ENCODE results near the gene FGF14.

The FGF14 gene

GRCh38 chr13:102250448-102250847 is 151.4 kb downstream of the FGF14 start:
- DNase-seq (ENCODE audit: low spot score) = no peak

- no peak for DNase-seq (ENCODE audit: low spot score)
Measured at GRCh38 chr13:102244607-102245227, 157.1 kb downstream of the FGF14 start.

- no peak for DNase-seq (ENCODE audit: low spot score)
Measured at GRCh38 chr13:102240110-102240509, 161.7 kb downstream of the FGF14 start.

DNA sequence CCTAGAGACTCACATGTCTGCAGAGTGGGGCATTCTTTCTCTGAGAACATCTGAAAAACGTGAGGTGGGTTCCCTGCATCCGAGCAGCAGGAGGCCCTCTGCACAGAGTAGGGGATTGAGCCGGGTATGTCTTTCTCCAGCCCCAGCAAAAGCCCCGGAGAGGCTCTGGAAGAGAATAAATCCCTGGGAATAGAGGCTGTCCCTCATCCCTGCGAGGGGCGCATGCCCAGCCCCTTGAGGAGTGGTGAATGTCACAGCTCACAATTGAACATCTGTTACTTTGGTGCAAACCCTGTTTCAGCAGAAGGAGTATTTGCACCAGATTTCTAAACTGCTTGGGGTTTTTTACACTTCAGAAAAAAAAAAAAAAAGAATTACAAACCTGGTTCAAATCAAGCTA is 164.6 kb downstream of the FGF14 start:
- DNase-seq (ENCODE audit: low spot score) = no peak

GRCh38 chr13:102236830-102237229 is 165.0 kb downstream of the FGF14 start:
- no peak for DNase-seq (ENCODE audit: low spot score)

GRCh38 chr13:102236341-102236740 is 165.5 kb downstream of the FGF14 start:
- no peak for DNase-seq (ENCODE audit: low spot score)

GRCh38 chr13:102235689-102236088 is 166.2 kb downstream of the FGF14 start:
- DNase-seq (ENCODE audit: low spot score) = no peak

DNA sequence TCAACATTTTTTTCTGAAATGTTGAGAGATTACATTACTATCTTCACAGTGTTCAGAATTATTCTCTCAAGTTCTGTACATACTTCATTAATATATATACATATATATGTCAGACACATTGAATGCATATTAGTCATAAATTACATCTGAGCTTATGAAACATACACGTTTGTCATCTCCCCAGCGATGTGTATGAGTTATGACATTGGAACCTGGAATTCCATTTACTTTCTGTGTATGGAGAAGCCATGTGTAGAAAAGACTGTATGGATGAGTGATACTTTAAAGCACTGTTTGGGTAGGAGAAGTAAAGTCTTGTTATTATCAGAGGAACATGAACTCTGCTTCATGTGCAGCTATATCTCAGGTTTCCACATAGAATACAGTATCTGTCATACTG is 167.2 kb downstream of the FGF14 start:
- no peak for DNase-seq (ENCODE audit: low spot score)

DNA sequence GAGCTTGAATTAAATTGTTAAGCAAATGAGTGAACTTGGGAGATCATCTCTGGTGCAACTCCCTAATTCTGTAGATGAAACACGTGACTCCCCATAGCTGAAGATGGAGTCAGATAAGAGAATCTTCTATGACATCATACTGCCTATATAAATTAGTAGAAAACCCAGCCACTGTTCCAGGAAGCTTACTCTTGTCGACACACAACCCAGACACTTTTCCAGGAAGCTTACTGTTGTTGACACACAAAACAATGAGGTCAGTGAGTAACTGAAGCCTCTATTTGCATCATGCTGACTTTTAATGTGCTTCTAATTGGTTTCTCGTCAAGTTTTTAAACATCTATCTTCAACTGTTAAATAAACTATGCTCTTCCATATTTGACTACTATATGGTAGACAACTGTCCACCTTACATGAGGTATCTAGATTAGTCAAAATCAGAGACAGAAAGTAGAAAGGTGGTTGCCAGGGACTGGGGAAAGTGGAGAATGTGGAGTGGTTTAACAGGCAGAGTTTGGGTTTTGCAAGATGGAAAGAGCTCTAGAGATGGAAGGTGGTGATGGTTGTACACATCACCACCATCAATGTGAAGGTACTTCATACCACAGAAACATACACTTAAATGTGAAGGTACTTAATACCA is 168.2 kb downstream of the FGF14 start:
- no peak for DNase-seq (ENCODE audit: low spot score)

- DNase-seq (ENCODE audit: low spot score) = no peak
Measured at GRCh38 chr13:102231479-102231878, 170.4 kb downstream of the FGF14 start.

DNA sequence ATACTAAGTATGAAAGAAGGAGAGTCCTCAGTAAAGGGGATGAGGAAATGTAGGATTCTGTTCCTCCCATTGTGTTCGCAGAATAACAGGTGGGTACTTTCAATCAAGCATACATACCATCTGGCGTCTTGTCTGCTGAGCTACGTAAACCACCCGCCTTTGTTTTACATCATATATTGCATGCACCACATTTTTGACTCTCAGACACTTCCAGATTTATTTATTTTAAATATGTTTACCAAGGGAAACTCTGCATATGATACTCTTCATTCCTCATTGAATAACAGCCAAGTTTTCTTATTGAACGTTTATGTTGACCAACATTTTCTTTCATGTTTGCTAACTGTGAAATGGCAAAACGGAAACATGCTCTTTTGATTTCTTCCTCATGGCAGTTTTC is 174.1 kb downstream of the FGF14 start:
- DNase-seq (ENCODE audit: low spot score) = no peak

DNA sequence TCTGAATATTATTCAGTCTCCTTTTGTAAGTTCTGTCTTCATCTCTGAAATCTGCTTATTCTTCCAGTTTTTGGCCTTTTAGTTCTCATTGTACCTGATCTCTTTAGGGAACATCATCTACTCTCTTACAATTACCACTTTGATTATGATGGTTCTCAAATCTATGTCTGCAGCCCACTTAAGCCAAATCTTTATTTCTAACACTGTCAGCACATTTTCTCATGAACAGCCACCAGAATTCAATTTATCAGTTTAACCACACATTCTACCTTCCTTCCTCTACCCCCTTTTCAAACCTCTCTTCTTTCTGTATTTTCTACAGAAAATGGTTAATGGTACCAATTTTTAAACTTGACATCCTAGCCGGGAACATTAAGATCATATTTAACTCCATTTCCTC is 175.3 kb downstream of the FGF14 start:
- no peak for DNase-seq (ENCODE audit: low spot score)

DNA sequence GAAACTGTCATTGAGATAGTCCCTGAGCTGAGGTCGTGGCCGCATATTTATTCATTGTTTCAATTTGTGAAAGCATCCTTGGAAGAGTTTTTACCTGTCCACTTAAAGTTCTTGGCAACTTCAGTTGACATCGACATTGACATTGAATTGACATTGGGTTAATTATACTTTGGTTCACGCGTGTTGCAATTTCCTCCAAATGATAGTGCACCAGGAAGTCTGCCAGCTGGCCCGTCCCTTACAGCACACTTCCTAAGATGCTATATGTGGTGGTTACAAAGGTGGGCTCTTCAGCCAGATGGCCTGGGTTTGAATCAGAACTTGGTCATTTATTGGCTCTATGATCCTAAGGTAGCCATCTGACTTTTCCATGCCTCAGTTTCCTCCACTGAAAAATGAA is 176.0 kb downstream of the FGF14 start:
- DNase-seq (ENCODE audit: low spot score) = no peak

GRCh38 chr13:102220681-102221228 is 181.1 kb downstream of the FGF14 start:
- no peak for DNase-seq (ENCODE audit: low spot score)

DNA sequence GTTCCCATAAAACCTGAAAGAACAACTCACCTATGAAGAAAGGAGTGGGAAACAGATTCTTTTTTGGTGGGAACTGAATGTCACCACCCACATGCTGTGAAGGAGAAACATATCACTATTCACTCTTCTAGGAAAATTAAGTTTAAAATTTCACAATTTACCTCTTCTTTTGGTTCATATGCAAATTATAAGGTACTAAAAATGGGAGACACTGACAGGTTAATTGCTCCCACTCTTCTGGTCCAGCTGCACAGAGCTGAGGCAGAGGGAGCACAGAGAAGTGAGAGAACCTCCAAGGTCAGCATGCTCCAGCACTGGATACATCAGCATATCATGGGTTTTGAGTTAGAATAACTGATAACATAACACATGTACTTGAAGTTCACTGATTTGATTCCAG is 186.9 kb downstream of the FGF14 start:
- DNase-seq (ENCODE audit: low spot score) = no peak

GRCh38 chr13:102212729-102213128 is 189.1 kb downstream of the FGF14 start:
- no peak for DNase-seq (ENCODE audit: low spot score)

DNA sequence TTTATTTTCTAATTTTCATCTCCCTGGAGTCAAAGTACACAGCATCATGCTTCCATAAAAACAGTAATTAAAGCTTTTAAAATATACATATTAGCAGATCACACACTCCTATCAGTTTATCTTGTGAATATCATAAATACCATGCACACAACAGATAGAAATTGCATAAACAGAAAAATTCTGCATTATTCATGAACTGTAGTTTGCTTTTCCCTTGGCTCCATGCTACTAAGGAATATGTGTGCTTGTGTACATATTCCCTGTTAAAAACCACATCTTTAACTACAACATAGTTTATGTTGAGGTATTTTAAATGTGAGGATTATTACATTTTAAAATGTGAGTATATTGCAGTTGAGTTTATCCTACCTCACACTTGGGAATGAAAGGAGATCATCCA is 193.5 kb downstream of the FGF14 start:
- no peak for DNase-seq (ENCODE audit: low spot score)

DNA sequence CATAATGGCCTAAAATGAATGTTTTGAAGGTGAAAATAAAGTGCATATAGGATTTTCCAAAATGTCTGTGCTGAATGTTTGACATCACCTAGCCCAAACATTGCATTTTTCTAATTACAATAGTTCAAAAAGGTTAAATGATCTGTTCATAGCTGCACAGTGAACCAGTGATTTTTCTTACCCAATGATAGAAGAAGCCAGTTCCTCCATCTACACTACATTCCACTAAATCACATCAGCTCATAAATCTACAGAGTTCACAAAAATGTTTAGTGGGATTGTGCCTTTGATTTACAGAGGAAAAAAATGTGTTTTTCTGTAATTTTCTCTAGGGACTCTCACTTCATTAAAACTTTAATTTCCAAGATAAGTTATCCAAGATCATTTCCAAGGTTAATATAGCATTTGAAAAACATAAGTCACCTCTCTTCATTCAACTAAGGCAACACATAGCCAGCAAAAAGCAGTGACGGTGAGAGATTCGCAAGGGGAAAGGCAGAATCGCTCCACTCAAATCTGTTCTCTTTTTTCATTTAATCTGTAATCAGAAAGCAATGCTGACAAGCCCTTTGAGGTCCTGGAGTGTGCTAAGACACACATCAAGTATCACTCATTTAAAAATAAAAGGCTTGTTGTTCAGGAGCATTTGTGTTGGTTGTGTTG is 194.0 kb downstream of the FGF14 start:
- DNase-seq (ENCODE audit: low spot score) = no peak

DNA sequence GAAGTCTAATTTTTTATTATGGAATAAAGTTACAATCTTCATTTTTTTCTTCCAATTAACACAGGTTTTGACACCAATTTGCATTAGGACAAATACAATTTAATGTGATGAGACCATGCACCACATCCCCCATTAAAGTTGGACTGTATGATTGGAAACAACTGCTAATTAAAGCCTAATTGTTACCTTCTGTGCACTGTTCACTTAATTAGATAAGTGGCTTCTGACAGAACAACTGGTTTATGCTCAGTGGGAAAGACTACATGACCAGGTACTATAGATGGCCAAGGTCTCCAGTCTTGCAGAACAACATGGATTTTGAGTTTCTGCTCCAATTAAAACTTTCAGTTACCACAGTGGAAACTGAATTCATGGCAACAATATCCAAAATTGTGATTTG is 198.1 kb downstream of the FGF14 start:
- no peak for DNase-seq (ENCODE audit: low spot score)

DNA sequence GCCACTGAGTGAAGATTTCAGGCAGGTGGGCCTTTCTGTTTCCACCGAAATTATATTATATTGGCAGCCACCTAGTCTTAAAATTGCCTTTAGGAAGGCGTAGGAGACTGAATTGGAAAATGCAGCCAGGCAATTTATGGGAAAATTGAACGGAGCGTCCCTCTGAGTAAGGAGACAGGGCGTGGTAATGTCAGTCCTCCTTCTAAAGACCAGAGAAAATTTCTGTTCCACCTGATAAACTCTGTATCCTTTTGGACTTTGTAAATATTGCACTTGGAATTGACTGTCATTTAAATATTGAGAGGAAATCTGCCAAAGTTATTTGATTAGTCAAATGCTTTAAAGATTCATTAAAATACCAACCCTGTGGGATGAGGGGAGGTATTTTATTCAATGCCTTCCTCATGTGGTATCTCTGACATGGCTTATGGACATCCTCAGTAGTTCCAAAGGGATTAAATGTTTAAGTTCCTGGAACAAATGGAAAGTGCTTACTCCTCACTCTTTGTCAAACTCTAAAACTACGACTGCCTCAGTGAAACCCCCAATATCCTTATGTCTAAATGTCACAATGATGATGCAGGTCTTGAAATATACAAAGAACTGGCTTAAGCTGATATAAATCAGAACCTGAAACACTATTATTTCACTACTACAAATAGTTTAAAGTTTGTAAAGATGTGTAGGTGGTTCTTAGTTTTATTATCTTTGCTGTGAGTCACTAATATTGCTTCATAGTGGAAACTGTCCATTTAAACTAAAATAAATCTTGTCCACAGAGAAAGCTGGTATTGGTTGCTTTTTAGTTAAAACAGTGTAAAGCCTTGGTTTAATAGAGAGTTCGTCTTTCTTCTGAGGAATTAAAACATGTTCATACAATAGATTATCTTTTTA is 203.2 kb downstream of the FGF14 start:
- DNase-seq (ENCODE audit: low spot score) = no peak

DNA sequence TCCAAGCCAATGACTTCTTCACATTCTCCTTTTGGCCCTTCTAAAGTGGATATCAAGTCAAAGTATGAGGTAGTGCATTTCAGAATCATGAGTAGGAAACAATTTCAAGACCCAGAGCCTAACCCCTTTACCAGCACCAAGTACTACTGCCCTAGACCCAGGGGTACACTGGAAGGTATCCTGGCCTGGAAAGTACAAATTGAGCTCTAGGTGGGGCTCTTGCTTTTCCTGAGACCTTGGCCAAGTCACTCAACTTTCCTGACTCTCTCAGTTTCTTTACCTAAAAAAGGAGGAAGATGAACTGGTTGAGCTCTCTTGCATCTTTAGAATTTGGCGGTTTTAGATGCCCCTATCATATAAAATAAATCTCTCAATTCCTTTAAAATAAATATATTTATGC is 204.7 kb downstream of the FGF14 start:
- DNase-seq (ENCODE audit: low spot score) = no peak
